Measurements from ENCODE around the gene IDS.
"Not testable (repeated sequence)": the region's sequence is repeated elsewhere in the genome, so short reads cannot be mapped to it uniquely, and the experiment has no call there.

The IDS gene

DNA sequence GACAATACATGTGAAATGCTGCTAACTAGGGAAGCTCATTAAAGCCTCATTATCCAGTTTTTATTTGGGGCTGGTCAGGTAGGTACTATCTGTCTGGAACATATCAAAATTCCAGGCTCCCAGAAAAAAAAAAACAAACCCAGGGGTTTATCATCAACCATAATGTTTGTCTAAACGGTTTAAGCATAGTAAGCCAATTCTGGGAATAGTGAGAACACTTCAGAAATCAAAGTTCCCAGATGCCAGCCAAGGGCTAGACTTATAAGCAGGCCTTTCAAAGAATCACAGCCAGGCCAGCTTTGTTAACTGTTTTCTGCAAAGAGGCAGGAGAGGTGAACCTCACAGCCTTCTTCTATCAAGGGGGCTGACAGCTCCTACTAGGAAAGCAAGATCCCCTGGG lies 8.1 kb downstream of the IDS start:
- no peak for DNase-seq

DNA sequence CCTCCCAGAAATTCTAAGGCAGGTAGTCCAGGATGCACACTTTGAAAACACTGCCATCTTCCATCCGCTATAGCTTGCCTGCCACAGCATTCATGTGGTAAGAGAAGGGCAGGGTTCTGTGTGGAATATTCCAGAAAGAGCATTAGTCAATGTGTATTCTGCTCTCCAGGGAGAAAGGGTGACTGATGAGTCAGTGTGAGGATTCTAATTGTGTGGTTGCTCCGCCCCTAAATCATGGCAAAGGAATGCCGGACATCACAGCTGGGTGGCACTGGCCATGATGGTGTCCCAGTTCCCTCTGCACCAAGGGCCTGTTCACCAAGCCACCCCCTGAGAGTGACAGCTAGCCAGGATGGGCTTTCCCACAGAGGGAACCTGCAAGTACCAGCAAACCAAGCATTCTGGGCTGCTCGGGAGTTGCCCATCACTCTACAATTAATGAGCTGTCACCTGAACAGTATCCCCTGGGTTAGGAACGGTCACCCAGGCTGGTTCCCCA lies 9.5 kb downstream of the IDS start:
- no peak for DNase-seq

DNA sequence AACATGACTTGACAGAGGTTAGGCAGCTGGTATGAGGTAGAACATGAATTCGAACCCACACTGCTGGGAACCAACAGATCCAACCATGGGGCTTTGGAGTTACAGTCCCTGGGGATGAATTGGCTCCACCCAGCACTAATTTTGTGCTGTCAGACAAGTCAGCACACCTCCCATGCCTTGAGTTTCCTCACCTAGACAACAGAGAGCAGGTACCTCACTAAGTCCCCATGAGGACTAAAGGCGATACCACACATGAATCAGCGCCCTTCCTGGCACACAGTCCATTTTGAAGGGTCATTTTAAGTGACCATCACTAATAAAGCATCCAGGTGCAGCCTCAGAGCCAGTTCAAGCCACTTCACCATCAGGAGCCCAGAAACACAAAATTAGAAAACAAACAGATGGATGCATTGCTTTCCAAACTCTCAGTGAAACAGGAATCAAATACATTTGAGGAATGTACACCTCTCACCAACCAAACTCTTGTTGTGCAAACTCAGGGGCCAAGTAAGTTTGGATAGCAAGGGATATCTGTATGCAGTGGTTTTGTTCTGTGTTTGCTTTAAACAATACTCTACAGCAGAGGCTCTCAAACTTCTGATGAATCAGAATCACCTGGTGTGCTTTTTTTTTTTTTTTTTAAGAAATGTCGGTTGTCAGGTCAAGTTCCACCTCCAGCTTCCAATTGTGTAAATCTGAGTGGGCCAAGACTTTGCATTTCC lies 10.1 kb downstream of the IDS start:
- DNase-seq: no peak

DNA sequence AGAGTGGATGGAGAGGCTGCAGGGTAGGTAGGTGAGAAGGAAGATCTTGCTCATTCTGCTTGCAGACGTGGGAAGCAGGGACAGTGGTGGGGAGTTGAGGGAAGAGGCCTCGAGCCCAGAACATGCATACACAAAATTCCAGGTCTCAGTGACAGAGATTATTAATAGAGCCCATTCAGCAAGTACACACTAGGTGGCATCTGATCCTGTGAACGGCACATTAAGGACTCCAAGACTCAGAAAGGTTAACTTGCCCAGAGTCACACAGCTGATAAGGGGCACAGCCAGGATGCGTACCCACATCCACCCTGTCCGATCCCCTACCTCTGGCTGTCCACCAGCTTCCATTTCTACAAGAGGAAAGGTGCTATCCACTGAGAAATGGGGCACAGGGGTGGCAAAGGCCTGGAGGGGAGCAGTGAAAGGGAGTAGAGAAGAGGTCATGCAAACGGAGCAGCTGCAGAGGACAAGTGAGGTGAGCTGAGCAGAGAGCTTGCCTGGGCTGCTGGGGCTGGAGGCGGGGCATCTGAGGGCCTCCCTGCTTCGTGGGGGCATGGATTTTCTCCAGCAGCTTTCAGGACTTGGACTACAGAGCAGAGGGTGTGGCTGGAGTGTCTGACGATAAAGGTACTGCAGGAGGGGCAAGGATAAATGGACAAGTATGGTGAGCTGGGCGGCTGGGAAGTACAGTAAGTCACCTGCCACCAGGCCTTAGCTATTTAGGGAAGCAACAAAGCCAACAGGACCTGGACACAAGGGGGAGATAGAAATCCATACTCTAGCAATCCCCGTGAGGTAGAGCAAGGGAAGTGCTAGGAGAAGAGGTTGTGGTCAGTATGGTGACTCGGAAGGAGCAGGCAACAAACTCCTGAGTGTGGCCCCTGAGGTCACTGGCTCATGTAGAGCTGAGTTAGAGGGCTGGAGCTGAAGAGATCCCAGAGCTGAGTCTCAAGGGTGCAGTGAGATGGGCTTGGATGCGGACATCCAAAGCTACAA lies 11.2 kb downstream of the IDS start:
- no peak for DNase-seq

DNA sequence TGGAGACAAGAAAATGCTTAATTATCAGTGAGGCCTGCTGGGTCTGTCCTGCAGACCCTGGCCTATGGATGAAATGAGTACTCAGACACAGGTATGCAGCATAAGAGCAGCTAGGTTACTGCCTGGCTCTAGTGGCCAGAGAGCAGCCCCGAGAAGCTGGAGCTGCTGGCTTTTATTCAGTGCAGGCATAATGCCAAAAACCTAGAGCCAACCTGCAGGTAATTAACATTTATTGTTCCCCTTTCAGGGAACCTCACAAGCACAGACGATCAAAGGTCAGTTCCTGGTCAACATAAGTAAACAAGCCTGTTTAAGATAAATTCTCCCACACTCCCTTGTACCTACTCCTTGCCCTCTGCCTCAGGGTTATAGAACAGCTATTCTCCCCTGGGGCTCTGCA lies 13.3 kb downstream of the IDS start:
- DNase-seq: no peak

DNA sequence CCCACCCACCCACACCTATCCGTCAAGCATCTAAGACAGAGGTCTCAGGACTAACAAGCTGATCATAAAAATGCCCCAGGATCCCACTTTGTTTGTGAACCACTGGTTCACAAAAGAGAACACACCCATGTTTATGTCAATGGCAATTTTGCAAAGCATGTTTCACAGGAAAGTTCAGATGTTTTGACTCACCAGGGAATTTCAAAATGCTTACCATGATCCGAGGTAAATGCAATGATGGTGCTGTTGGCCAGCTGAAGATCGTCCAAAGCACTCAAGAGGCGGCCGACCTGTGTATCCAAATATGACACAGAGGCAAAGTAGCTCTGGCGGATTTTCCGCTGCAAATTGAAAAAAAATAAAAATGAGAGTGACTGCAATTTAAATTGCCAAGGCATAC lies 15.0 kb downstream of the IDS start:
- no peak for DNase-seq

DNA sequence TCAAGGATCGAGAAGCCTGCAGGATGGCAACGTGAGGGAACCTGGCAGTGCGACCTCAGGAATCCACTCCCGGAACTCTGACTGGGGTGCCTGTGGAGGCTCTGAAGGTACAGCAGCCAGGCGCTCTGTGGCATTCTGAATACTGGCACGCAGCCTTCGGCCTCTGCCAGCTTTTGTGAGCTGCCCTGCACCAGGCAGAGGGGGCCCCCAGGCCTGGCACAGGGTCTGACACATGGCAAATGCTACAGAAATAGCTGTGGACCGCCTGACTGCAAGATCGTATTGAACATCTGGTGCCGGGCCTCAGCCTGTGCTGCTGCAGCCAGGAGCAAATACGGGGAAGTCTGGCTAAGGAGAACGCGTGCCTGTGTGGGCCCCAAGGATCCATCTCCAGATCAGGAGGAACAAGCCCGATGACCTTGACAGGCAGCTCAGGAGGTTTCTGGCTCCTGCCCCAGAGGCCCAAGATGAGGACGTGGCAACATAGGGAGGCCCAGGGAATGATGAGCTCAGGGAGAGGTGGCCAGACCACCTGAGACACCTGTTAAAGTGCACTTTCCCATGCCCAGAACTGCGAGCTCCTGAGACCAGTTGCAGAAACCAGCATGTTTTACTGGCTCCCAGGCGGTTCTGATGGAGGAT lies 16.6 kb downstream of the IDS start:
- not testable (repeated sequence) for DNase-seq

DNA sequence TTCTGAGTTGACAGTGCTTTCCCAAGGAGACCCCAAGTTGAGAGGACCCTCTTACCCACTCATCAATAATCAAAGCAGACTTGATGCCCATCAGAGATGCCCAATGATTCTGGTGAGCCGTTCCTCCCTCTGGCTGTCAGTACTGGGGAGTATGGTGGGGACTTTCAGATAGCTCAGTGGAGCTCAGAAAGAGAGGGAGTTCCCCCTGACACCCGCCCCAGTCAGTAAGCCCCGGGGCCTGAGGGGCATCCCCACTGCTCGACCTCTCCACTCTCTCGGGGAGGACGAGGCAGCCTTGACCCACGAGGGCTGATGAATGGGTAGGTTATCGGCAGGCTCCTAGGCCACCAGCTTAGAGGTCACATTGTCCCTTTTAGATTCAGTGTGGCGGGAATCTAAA lies 17.1 kb downstream of the IDS start:
- not testable (repeated sequence) for DNase-seq

DNA sequence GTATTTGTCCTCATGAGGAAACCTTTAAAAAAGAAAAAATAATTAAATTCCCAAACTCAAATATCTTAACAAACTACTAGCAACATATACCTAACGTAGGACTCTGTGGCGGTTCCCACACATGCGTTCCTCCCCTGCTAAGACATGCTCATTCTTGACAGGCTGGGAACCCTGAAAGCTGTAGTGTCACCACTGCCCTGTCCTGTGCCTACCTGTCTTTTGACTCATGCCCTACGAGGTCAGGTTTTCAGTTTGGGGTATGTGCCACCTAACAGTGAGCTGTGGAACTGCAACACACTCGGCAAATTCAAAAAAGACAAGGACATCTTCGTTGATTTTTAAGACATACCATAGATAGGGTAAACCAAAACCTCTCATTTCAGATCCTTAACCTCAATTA lies 17.8 kb downstream of the IDS start:
- no peak for DNase-seq

DNA sequence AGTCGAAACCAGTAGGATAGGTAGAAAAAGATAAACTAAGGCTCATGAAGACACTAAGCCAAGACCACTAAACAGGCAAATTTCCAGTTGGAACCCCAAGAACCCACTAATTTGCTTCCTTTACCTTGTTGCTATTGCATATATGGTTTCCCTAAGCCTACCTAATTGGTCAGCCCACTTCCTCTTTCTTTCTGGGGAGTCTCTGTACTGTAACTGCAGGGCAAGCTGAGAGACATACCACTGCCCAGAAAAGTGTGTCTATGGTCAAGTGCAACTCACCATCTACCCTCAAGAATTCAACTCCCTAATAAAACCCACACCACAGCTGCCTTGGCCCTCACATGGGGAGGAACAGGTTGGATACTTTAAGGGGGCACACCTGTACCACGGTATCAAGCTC lies 28.6 kb downstream of the IDS start:
- DNase-seq: no peak

DNA sequence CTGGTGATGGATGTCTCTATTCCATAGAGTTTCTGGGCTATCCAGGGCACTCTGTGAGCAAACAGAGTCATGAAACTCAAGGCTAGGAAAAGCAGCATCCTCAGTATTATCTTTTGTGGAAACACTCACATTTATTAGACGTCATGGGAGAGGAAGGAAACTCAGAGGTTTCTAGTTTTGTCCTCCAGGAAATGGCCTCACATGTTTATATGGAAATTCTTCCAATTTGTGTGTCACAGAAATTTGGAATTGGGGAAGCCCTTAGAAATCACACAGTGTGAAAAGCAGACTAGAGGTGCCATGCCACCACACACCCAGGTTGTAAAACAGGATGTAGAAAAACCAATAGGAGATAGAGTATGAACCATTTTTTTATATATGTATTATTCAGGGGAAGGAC lies 31.1 kb downstream of the IDS start:
- no peak for DNase-seq

DNA sequence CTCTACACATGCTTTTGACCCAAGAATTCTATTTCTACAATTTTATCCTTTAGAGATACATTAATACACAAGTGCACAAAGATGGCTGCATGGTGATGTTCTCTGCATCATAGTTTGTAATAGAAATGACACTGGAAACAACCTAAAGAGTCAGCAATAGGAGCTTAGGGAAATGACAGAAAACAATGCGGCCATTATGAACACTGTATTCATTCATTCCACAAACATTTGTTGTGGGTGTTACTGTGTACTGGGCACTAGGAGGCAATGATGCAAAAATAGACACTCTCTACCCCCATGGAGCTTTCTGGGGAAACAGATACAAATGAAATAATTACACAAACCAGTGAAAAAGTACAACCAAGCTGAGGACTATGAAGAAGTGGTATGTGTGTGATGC lies 32.0 kb downstream of the IDS start:
- no peak for DNase-seq

DNA sequence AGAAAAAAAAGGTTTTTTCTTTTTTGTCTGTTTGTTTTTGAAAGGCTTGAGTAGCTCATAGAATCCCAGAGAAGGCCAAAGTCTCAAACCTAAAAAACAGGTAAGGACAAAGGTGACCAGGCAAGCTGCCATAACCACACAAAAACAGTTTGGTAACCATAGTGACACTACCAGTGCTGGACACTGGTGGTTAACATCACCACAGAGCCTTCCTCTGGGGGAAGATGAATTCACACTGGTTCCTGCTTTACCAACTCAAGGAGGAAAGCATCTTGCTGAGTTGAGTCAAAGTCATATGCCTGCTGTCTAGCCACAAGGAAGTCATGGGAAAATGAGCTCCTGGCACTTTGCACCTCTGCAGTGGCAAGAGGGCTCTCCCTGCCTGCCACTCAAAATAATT lies 32.5 kb downstream of the IDS start:
- no peak for DNase-seq

DNA sequence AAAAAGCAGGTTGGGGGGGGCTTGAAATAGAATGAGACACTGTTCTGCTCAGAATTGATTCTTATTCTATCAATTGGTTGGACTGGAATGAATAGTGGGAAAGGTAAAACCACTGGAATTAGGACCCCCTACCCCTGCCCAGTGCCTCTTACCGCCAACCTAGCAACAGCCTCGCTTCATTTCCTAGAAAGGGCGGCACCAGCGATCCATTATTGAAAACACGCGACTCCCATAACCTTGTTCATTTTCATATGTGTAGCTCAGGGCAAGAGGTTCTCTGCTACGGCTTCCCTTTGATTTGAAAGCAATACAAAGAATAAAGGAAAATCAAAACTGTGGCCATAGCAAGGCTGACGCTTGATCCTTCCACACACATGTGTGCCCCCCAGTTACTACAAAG lies 33.7 kb downstream of the IDS start:
- DNase-seq: no peak

DNA sequence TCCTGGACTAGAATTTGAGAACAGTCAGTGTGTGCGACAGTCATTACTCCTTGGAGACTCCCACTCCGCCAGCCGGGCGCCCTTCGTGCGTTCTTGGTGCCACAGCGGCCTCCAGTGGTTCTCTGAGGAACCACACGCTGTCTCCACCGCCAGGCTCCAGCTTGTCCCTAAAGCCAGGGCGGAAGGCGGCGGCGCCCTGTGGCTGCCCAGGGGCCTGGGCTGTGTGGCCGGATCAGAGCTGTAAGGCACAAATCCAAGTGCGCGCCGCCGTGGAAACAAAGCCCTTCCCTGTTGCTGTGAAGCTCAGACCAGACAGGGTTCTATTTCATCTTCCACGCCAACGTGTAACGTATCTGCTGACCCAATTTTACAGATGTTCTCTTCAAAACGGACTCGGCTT lies 34.2 kb downstream of the IDS start:
- DNase-seq: no peak

DNA sequence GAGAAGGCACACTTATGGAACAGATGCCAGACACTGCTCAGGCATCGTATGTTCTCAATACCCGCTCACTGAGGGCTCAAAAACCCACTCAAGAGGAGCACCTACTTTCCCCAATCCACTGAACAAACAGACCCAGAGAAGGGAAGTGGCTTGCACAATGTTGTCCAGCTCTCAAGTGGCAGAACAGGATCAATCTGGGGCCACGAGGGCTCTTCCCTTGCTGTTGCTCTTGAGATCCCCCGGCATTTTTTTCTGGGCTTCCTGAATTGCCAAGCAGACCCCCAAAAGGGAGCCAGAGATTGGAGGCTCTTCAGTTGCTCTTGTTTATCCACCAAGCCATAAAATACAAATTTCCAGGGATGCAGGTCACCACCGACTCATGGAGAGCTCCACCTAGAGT lies 35.7 kb downstream of the IDS start:
- DNase-seq: no peak

DNA sequence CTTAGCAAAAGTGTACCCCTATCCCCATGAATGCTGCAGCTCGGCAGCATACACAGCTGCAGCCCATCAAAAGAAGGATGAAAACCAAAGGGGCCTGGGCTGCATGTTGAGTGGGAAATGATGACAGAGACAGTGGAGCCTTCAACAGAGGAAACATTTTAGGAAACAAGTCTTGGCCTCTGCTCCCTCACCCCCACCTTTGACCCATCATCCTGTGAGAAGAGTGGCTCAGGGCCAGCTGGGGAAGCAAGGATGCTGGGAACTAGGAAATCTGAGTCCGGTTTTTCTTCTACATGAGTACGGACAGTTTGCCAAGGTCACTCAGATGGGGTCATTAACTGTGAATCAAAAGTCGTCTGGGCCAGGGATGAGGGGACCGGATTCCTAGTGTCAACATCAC lies 37.2 kb downstream of the IDS start:
- DNase-seq: no peak

DNA sequence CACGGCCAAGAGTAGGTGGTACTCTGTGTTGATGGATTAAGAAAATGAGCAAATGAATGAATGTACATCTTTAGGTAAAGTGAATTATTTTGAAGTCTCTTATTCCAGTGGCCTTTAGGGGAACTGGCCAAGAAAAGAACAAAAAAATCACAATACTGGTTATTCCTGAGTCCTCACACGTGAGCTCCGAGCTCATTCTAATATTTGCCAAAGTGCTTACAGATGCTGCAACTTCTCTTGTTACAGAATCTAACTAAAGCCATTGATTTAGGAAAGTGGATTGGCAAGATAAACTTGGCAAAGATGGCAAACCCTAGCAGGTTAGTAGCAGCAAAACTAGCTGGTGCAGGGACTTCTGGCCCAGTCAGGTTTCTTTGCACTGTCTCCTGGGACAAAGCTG lies 37.6 kb downstream of the IDS start:
- DNase-seq: no peak

DNA sequence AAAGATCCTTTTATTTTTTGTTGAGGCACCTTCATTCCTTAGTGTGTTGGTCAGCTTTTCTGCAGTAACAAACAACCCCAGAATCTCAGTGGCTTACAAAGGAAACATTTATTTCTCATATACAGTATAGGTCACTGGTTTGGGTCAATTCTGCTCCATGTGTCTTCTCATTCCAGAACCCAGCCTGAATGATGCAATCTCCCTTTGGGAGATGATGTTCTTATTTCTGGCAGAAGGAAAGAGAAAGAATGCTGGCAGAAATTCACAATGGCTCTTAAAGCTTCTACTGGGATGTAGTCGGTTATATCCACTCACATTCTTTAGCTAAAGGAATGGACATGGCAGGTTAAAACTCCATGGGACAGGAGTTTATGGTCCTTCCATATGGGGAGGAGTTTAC lies 42.3 kb downstream of the IDS start:
- no peak for DNase-seq

DNA sequence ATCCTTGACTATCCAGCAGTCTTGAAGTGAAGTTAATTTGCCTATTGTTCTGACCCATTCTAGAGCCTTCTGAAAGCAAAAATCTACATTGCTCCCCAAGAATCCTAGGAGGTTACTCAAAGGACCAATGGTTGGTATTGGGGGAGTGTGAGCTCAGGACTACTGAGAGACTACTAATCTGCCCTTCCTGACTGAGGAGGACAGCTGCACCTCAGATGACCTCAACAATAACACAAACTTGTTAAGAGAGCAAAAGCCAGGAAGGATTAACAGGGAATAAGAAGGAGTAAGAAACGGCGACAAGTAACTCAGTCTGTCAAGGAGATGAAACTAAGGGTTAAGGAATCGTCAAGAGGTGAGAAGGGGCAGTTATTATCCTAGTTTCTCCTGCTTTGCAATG lies 43.4 kb downstream of the IDS start:
- no peak for DNase-seq

DNA sequence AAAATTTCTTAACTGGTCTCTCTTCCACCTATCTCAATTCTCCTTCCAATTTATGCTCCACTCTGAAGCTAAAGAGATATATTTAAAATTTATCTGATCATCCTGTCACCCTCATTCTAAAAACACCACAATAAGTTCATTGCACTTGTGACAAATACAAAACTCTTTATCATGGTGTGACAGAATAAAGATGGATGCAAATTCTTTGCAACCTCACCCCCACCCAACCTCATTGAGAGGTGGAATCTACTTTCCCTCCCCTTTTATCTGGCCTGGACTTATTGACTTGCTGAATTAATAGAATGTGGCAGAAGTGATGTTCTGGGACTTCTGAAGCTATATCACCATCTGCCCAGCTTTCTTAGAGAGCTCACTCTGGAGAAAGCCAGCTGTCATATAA lies 46.5 kb downstream of the IDS start:
- no peak for DNase-seq

DNA sequence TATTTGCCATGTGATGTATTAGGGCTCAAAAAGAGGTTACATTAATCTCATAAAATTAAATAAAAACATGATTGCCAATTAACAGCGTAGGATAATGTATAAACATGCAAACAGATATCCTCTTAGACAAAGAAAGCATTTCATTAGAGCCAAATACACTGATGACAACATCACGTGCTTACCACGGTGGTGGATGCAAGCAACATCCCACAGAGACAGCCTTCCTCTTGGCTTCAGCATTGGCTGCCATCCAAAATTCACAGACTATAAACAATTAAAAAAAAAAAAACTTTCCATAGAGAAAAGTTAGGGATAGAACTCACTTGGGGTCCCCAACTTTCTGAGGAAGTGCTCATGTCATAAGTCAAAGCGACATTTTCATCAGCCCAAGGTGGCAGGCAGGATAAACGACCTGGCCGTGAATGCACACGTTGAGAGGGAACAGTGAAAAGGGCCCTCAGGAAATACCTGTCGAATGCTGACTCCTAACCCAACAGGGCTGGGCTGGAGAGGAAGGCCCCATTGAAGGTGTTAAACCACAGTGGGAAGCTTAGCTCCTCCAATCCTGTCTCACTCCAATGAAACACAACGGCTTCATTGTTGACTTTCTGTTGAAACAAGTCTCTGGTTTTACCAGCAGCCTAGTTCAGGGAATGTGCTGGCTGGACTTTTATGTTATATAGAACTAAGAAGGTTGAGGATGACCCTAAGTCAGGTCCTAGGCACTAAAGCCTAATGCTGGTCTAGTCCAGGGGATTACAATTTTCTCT lies 48.4 kb downstream of the IDS start:
- DNase-seq: no peak

DNA sequence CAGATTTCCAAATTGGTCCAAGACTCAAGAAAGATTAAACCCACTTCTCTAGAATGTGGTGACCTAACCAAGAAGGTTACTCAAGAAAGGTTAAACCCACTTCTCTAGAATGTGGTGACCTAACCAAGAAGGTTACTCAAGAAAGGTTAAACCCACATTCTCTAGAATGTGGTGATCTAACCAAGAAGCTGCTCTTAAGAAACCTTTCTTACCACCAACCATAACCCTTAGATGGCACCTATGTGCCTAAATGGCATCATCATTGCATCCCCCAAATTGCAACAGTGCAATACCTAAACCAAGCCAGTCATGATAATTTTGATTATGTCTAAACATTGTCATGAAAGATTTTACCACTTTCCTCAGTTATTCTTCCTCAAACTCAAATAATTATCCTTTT lies 49.2 kb downstream of the IDS start:
- DNase-seq: no peak

Measured in SIG-M5 (cell line).